Measurements from ENCODE around the gene B3GNT7.

- TF ChIP-seq CTCF (conservative IDR thresholded peaks at IDR 0.05; ENCODE audit: low read depth in 2 of 2) (no peak), EZH2 (IDR thresholded peaks at IDR 0.05; ENCODE audit: low read depth, unreplicated experiment) (no peak), POLR2AphosphoS5 (IDR thresholded peaks at IDR 0.05; ENCODE audit: low read depth) (no peak), ETS1 (IDR thresholded peaks at IDR 0.05) (no peak), CREB1 (CRISPR knock-in tag; IDR thresholded peaks at IDR 0.05; ENCODE audit: low read depth) (no peak), REST (IDR thresholded peaks at IDR 0.05; ENCODE audit: unreplicated experiment) (no peak), JUNB (IDR thresholded peaks at IDR 0.05; ENCODE audit: unreplicated experiment) (no peak), EZH2phosphoT487 (IDR thresholded peaks at IDR 0.05; ENCODE audit: unreplicated experiment) (no peak), NANOG (IDR thresholded peaks at IDR 0.05; ENCODE audit: borderline replicate concordance) (no peak), ZNF331 (CRISPR knock-in tag; IDR thresholded peaks at IDR 0.05; ENCODE audit: low read depth) (no peak), ZNF114 (CRISPR knock-in tag; IDR thresholded peaks at IDR 0.05) (no peak), STAT1 (IDR thresholded peaks at IDR 0.05; ENCODE audit: unreplicated experiment) (no peak)
Observed at GRCh38 chr2:231421051-231421580, 25.6 kb downstream of the B3GNT7 start.
